ENCODE data around the gene GJC3.

Gene GJC3

DNA sequence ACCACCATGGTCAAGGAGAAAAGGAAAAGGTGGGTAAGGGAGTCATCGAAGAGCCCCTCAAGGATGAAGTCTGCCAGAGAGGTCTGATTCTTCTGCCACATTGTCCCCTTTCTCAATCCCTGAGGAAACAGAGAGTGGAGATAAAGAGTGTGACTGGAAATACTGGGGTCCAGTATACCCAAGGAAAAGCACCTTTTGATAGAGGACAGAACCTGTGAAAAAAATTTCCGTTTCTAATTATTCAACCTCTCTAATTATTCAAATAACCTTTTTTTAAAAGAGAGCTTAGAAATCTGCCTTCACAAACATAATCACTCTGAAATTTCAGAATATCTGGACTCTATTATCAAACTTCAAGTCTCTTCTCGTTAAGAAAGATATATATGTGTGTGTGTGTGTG is 52.5 kb downstream of the GJC3 start, which contains the start of gene OR2AE1:
OR2AE1 (minus strand) TSS at position 101 of the 400 bp plus-strand sequence; CDS start at position 101, 0 bp downstream.
- TF ChIP-seq, protein P1, sequence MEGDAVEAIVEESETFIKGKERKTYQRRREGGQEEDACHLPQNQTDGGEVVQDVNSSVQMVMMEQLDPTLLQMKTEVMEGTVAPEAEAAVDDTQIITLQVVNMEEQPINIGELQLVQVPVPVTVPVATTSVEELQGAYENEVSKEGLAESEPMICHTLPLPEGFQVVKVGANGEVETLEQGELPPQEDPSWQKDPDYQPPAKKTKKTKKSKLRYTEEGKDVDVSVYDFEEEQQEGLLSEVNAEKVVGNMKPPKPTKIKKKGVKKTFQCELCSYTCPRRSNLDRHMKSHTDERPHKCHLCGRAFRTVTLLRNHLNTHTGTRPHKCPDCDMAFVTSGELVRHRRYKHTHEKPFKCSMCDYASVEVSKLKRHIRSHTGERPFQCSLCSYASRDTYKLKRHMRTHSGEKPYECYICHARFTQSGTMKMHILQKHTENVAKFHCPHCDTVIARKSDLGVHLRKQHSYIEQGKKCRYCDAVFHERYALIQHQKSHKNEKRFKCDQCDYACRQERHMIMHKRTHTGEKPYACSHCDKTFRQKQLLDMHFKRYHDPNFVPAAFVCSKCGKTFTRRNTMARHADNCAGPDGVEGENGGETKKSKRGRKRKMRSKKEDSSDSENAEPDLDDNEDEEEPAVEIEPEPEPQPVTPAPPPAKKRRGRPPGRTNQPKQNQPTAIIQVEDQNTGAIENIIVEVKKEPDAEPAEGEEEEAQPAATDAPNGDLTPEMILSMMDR (IDR thresholded peaks at IDR 0.05), result no peak
- TF ChIP-seq ZFX (IDR thresholded peaks at IDR 0.05; ENCODE audit: borderline replicate concordance), result no peak

DNA sequence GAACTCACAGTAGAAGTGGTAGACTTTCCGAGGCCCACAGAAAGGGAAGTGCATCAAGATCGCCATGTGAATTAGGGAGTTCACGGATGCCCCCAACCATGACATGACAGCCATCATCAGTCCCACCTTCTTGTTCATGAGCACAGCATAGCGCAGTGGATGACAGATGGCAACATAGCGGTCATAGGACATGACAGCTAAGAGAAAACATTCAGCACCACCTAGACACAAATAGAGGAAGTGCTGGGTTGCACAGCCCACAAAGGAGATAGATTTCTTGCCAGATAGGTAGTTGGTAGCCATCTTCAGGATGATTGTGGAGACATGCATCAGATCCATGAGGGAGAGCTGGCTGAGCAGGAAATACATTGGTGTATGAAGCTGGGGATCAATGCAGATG is 52.9 kb downstream of the GJC3 start:
- TF ChIP-seq, protein P1 (IDR thresholded peaks at IDR 0.05), result no peak
- TF ChIP-seq ZFX (IDR thresholded peaks at IDR 0.05; ENCODE audit: borderline replicate concordance), result no peak
- H3K27ac ChIP-seq, result no peak overlapping the region

More for the DNA sequence above, 52.5 kb downstream of the GJC3 start, which contains the start of gene OR2AE1:
- no peak within 1 kb of the TSS for H3K27ac ChIP-seq

All from 22Rv1 (cell line).